Measurements from ENCODE around the gene LRFN2.

Gene LRFN2

DNA sequence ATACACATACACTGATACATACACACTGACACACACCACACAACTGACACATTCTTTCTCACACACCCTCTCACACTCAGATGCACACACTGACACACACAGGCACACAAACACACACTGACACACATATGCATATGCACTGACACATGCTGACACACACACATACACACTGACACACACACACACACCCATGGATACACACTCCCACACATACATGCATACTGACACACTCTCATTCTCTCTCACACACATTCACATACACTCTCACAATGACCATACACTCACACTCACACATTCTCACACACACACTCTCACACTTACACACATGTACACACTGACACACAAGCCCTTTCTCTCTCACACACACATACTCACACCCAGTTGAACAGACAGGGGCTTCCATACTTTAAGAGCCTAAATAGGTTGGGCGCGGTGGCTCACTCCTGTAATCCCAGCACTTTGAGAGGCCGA, 236.4 kb downstream of the LRFN2 start:
- no peak overlapping the region for H2AFZ ChIP-seq (ENCODE audit: low read length)

GRCh38 chr6:40349901-40350746, 237.0 kb downstream of the LRFN2 start:
- H4K20me1 ChIP-seq (ENCODE audit: insufficient read depth, low read length, poor library complexity, severe bottlenecking), result no peaks in the 10 kb centered on the region
- H3K9ac ChIP-seq (ENCODE audit: low read depth, low read length, poor library complexity, severe bottlenecking), result no peak overlapping the region
- TF ChIP-seq, protein P1, sequence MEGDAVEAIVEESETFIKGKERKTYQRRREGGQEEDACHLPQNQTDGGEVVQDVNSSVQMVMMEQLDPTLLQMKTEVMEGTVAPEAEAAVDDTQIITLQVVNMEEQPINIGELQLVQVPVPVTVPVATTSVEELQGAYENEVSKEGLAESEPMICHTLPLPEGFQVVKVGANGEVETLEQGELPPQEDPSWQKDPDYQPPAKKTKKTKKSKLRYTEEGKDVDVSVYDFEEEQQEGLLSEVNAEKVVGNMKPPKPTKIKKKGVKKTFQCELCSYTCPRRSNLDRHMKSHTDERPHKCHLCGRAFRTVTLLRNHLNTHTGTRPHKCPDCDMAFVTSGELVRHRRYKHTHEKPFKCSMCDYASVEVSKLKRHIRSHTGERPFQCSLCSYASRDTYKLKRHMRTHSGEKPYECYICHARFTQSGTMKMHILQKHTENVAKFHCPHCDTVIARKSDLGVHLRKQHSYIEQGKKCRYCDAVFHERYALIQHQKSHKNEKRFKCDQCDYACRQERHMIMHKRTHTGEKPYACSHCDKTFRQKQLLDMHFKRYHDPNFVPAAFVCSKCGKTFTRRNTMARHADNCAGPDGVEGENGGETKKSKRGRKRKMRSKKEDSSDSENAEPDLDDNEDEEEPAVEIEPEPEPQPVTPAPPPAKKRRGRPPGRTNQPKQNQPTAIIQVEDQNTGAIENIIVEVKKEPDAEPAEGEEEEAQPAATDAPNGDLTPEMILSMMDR (conservative IDR thresholded peaks at IDR 0.05; ENCODE audit: low read length), result no peak
- no peak for TF ChIP-seq EZH2phosphoT487 (IDR thresholded peaks at IDR 0.05; ENCODE audit: borderline replicate concordance)
- H3K79me2 ChIP-seq (ENCODE audit: insufficient read depth, low read length), result no peaks in the 10 kb centered on the region
- no peaks in the 10 kb centered on the region for H3K36me3 ChIP-seq (ENCODE audit: insufficient read depth, low read length)
- no peak overlapping the region for H3K4me3 ChIP-seq (ENCODE audit: low read length, poor library complexity, severe bottlenecking)
- no peaks in the 10 kb centered on the region for H3K9me2 ChIP-seq (replicated peaks; ENCODE audit: low read depth, low read length)
- H2AFZ ChIP-seq (ENCODE audit: low read length), result no peak overlapping the region
- no peak overlapping the region for H3K4me2 ChIP-seq (ENCODE audit: low read depth, low read length, poor library complexity, severe bottlenecking)
- H3F3A ChIP-seq (ENCODE audit: low read depth), result no peaks in the 10 kb centered on the region
- no peaks in the 10 kb centered on the region for H3K9me3 ChIP-seq (ENCODE audit: insufficient read depth, low read depth, low read length)
- no peaks in the 10 kb centered on the region for H3K27me3 ChIP-seq (ENCODE audit: insufficient read depth, low read length, poor library complexity, severe bottlenecking)
- no peaks in the 10 kb centered on the region for H3K4me1 ChIP-seq (ENCODE audit: insufficient read depth, low read length, poor library complexity, severe bottlenecking)

More for the DNA sequence above, 236.4 kb downstream of the LRFN2 start:
- Histone ChIP-seq H3K9ac (ENCODE audit: low read depth, low read length, poor library complexity, severe bottlenecking) (no peak overlapping the region), H3K27me3 (ENCODE audit: insufficient read depth, low read length, poor library complexity, severe bottlenecking) (no peaks in the 10 kb centered on the region), H4K20me1 (ENCODE audit: insufficient read depth, low read length, poor library complexity, severe bottlenecking) (no peaks in the 10 kb centered on the region), H3F3A (ENCODE audit: low read depth) (no peaks in the 10 kb centered on the region), H3K36me3 (ENCODE audit: insufficient read depth, low read length) (no peaks in the 10 kb centered on the region), H3K4me3 (ENCODE audit: low read length, poor library complexity, severe bottlenecking) (no peak overlapping the region), H3K4me2 (ENCODE audit: low read depth, low read length, poor library complexity, severe bottlenecking) (no peak overlapping the region), H3K4me1 (ENCODE audit: insufficient read depth, low read length, poor library complexity, severe bottlenecking) (no peaks in the 10 kb centered on the region), H3K9me3 (ENCODE audit: insufficient read depth, low read depth, low read length) (no peaks in the 10 kb centered on the region), H3K9me2 (replicated peaks; ENCODE audit: low read depth, low read length) (no peaks in the 10 kb centered on the region), H3K79me2 (ENCODE audit: insufficient read depth, low read length) (no peaks in the 10 kb centered on the region)
- TF ChIP-seq EZH2phosphoT487 (IDR thresholded peaks at IDR 0.05; ENCODE audit: borderline replicate concordance), result no peak
- TF ChIP-seq, protein P1 (conservative IDR thresholded peaks at IDR 0.05; ENCODE audit: low read length), result no peak

- H3K9me2 ChIP-seq (replicated peaks; ENCODE audit: low read depth, low read length), result no peaks in the 10 kb centered on the region
- H4K20me1 ChIP-seq (ENCODE audit: insufficient read depth, low read length, poor library complexity, severe bottlenecking), result no peaks in the 10 kb centered on the region
- no peak overlapping the region for H3K4me3 ChIP-seq (ENCODE audit: low read length, poor library complexity, severe bottlenecking)
- H3K27me3 ChIP-seq (ENCODE audit: insufficient read depth, low read length, poor library complexity, severe bottlenecking), result no peaks in the 10 kb centered on the region
- no peak overlapping the region for H3K4me2 ChIP-seq (ENCODE audit: low read depth, low read length, poor library complexity, severe bottlenecking)
- no peak overlapping the region for H3K9ac ChIP-seq (ENCODE audit: low read depth, low read length, poor library complexity, severe bottlenecking)
- no peaks in the 10 kb centered on the region for H3K9me3 ChIP-seq (ENCODE audit: insufficient read depth, low read depth, low read length)
- no peaks in the 10 kb centered on the region for H3K36me3 ChIP-seq (ENCODE audit: insufficient read depth, low read length)
- H2AFZ ChIP-seq (ENCODE audit: low read length), result no peak overlapping the region
- H3K4me1 ChIP-seq (ENCODE audit: insufficient read depth, low read length, poor library complexity, severe bottlenecking), result no peaks in the 10 kb centered on the region
- TF ChIP-seq EZH2phosphoT487 (IDR thresholded peaks at IDR 0.05; ENCODE audit: borderline replicate concordance), result no peak
- TF ChIP-seq, protein P1 (conservative IDR thresholded peaks at IDR 0.05; ENCODE audit: low read length), result no peak
- H3K79me2 ChIP-seq (ENCODE audit: insufficient read depth, low read length), result no peaks in the 10 kb centered on the region
- no peaks in the 10 kb centered on the region for H3F3A ChIP-seq (ENCODE audit: low read depth)
Observed at GRCh38 chr6:40349123-40349900, 237.9 kb downstream of the LRFN2 start.

Data from Loucy (cell line).